ENCODE results near the gene SRRM4.

The SRRM4 gene

DNA sequence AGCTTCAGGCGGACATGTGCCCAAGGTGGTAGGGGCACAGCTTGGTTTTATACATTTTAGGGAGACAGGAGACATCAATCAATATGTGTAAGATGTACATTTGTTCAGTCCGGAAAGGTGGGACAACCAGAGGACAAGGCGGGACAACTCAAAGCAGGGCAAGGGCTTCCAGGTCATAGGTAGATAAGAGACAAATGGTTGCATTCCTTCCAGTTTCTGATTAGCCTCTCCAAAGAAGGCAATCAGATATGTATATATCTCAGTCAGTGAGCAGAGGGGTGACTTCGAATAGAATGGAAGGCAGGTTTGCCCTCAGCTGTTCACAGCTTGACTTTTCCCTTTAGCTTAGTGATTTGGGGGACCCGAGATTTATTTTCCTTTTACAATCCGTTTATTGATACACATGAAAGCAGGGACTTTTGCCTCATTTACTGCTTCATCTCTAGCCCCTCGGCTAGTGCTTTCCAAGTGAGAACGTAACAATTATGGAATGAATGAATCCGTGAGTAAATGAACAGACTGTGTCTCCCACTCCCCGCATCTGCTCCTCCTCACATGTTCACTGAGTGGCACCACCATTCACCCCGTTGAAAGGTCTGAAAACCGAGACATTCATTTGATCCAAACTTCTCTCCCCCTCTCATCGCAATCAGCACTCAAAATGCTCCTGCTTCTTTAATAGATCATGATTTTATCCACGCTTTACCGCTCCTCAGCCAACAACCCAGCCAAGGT is 190.5 kb downstream of the SRRM4 start:
- DNase-seq, result no peak

DNA sequence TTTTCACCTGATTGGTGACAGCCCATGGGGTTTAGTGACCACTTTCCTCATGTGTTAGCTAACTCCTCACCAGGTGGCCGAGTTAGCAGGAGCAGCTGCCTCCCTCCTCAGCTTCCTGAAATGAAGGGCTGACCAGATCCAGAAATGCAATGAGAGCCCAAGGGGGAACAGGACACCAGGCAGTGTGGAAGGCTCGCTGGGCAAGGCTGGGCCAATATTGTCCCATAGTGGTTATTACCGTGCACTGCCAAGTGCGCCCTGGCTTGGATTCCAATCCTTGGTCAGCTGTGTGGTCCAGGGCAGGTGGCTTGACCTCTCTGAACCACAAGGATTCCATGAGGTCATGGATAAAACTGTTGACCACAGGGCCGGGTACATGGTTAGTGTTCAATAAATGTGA is 193.7 kb downstream of the SRRM4 start:
- DNase-seq, result no peak

DNA sequence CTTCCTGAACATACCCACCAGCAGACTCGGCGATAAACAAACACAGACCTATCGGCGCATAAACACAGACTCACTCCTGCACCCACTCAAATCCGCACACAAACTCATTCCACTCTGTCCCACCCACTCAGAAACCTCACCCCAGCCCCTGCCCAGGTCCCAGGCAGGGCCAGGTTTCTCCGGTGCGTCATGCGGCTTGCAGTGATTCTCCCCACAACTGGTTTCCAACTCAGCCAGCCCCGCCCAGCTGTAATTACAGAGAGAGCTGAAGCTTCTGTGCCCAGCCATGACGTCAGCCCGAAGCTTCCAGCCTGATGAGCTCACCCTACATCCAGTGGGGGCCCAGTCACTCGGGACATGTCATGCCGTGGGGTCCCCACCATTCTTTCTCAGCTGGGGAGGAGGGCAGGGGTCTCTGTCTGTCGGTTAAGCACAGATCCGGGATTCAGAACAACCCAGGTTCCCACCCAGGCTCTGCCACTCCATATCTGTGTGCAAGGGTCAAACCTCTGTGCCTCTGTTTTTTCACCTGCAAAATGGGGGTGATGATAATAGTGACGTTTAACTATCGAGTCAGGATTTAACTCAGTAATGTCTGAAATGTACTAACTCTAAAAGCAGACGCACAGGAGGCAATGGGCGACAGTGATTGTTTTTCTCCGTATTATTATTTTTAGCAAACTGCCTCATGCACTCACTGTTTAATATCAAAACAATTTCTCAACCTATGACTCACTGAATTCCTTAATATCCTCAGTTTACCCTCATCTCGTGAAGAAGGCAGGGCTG is 195.1 kb downstream of the SRRM4 start:
- peak; percentile 17 for DNase-seq

DNA sequence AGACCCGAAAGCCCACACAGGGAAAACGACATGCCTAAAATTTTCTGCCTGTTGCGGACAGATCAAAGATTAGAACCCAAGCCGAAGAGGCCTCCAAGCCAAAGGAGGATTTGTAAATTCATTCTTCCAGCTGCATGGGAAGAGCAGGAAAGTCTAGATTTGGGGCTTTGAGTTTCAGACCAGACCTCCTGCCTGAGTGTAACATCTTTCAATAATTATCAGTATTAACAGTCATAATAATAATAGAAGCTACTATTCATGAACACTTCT is 195.7 kb downstream of the SRRM4 start:
- DNase-seq, result no peak

DNA sequence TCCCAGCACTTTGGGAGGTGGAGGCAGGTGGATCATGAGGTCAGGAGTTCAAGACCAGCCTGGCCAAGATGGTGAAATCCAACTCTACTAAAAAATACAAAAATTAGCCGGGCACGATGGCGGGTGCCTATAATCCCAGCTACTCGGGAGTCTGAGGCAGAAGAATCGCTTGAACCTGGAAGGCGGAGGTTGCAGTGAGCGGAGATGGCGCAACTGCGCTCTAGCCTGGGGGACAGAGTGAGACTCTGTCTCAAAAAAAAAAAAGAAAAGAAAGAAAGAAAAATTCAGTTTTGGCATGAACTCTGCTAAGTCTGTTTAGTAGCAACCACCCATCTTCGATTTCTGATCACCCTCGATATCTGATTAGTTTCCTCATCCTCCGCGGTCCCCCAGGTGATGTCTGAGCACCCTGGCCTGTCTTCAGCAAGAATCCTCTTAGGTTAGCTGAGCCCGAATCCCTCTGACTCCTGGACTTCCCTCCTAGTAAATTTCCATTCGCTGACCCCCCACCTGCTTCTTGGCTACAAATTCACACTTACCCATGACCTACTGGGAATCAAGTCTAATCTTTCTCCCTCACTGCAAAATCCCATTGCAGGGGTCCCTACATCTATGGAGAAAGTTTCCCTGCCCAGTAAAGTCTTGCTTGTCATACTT is 196.5 kb downstream of the SRRM4 start:
- DNase-seq, result no peak

DNA sequence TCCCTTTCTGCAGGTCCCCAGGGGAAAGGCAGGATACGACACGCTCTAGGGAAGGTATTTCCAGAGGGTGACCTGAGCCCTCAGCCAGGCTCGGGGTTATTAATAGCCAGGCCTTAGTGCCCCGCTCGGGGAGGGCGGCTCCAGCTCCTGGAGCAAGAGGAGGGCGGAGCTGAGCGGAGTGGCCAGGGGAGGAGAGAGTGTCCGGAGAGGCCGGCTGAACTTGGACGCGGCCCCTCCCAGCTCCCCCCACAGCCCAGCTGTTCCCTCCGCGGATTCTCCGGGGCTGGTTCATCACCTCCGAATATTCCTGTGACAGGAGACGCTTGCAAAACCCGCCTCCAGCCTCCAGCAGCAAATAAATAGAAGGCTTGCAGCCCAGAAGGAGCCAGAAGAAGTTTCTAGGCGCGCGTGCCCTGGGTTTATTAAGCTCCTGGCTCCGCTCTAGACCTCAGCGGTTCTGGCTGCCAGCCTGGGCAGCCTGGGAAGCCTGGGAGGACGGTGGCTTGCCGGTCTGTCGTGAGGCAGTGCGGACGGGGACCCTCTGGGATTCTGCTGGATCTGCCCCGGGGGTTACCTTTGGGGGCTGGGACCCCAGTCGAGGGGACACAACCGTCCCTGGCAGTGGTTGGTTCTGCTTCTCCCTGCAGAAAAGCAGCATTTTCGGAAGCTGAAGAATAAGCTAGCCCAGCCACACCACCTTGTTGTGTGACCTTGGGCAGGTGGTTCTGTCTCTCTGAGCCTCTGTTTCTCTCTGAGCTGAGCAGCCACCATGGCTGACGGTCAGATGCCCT is 197.4 kb downstream of the SRRM4 start, which contains the start of gene HSPB8:
Gene HSPB8 (plus strand): TSS at position 388 of the 791 bp plus-strand sequence. CDS start 382 bp downstream, at position 770.
- peak; percentile 28 for DNase-seq

- no peak for DNase-seq
Measured at GRCh38 chr12:119179335-119180021, 198.1 kb downstream of the SRRM4 start.

- DNase-seq, result no peak
Measured at GRCh38 chr12:119180380-119181040, 199.2 kb downstream of the SRRM4 start.

GRCh38 chr12:119181202-119181601 is 199.9 kb downstream of the SRRM4 start:
- DNase-seq, result no peak

- DNase-seq, result no peak
Measured at GRCh38 chr12:119181944-119182343, 200.6 kb downstream of the SRRM4 start.

DNA sequence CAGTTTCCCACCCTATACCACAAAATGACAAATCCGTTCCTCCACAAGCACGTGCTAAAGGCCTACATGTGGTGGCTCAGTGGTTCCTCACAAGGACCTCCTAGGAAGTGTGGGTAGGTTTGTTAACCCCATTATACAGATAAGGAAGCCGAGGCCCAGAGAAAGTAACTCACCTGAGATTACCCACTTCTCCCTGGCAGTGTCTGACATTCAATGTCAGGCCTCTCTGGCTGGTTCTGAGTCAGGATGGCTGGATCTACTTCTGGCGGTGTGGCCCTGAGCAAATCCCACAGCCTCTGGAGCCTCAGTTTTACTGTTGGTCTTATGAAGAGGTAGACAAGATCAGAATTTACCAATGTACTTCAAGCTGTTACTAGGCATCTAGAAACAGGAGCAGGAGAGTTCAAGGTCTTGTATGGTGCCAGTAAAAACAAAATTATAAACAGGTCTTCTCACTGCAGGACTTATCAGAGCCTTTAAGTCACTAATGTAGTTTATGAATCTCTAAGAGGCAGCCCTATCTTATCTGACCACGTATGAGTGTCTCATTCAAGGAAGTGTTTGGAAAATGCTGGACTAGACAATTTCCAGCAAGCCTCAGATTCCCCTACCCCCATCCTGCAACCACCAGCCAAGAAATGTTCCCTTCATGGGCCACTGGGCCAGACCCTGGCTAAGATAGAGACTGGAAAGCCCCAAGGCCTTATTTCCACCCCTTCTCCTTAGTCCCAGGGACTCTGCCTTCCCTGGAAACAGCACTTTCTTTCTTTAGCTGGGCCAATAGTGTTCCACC is 201.6 kb downstream of the SRRM4 start:
- DNase-seq, result no peak

GRCh38 chr12:119183942-119184695 is 202.8 kb downstream of the SRRM4 start:
- DNase-seq, result no peak

DNA sequence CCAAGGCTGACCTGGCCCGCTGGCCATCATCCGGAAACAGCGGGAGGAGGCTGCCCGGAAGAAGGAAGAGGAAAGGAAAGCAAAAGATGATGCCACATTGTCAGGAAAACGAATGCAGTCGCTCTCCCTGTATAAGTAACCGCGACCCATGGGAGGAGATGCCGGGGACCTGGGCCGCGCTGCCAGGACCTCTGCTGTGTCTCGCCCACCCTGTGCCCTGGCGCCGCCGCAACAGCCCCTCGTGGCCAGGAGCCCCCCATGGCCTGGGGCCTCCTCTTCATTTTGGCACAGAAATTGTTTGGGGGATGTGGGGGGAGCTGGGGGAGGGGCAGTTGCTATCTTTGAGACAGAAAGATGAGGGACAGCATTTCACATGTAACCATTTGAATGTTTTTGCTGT is 213.9 kb downstream of the SRRM4 start:
- DNase-seq, result no peak

GRCh38 chr12:119198440-119198839 is 217.1 kb downstream of the SRRM4 start:
- DNase-seq, result no peak

GRCh38 chr12:119200601-119201000 is 219.3 kb downstream of the SRRM4 start:
- no peak for DNase-seq

DNA sequence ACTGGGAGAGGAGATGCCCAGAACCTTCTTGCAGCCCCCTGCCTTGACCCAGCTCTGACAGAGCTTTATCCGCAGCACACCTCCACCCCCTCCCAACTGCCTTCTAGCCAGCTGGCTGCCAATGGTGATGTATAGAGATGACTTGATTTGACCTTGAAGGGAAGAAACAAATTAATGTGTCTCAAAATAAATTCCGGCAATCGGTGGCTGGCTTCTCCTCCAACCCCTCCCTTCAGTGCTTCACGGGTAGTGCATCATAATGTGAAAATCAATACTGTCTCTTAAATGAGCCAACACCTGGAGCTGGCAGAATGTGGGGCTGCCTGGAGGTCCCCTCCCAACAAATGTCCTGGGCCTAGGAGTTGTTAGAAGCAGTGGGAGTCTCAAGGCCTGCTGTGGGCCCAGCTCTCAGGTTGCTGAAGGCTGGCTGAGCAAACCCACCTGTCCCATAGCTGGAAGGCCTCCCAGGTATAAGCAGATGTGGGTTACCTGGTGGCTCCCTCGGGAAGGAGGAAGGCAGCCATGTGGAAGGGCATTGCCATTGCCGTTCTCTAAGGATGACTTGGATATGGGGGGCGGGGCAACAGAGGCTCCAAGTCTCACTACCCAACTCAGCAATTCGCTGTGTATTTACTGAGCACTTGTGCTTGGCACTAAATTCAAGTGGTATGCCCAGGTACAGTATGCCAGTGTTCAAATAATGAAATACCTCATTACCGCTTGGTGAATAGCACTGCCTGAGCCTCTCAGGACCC is 220.6 kb downstream of the SRRM4 start:
- DNase-seq, result peak; percentile 96

DNA sequence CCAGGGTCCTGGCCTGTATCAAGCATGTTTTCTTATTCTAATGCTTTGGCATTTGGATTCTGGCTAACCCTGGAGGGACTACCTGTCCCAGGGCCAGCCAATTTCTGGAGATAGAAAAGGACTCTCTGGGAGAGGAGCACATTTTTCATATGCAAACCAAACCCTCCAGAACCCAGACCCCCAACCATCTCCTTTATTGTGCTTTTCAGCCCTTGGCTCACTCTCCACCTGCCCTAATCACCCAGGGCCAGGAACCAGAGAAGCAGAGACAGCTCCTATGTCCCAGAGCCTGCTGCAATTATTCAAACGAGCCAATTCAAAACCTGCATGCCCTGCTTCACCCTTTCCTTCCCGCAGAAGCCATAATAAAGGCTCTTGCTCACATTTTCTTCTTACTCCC is 221.2 kb downstream of the SRRM4 start:
- DNase-seq, result no peak

DNA sequence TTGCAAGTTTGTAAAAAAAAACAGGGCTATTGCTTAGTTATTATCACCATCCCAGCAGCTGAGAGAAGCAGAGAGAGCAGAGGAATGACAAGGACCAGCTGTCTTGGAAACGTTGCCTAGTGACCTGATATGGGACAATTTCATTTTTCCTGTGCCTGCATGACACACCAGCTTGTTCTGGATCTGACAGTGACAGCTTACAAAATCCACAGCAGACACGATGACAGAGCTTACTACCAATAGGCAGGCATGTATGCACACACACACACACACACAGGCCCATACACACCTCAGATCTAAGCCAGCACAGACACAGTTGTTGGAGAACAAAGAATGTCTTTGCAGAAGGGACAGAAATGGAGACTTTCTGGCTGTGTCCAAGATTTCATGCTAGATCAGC is 222.8 kb downstream of the SRRM4 start:
- DNase-seq, result peak; percentile 15

DNA sequence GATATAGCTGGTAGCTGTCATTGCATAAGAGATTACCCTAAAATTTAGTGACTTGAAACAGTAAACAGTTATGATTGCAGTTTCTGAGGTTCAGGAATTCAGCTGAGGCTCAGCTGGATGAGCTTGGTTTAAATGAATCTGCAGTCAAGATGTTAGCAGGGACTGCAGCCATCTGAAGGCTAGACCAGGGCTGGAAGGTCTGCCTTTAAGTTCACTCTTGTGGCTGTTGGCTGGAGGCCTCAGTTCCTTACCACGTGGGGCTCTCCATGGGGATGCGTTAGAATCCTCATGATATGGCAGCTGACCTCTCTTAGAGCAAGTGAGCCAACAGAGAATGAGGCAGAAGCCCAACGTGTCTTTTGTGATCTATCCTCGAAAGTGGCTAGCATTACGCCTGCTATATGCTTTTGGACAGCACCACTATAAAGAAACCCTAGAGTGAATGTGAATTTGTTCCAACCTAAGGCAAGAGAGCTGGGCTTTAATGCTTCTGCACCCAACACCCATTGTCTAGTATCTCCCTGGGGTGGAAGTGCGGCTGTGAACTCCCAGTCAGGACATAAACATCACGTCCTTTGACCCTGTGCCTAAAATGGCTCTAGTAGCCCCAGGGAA is 223.4 kb downstream of the SRRM4 start:
- no peak for DNase-seq

Measured in NCI-H2029 treated with DMSO at 0.1 percent for 48 hours (cell line).